ENCODE measurements around the gene GGTLC1. TPM values are rescaled to one million over a fixed set of nuclear protein-coding genes. Genes with fewer than 3 reads are reported as not detected.
A peak's percentile ranks its signal among the peaks of the same experiment; 100 is the strongest.

GGTLC1 gene

GRCh38 chr20:23938118-23938438, 50.5 kb downstream of the GGTLC1 start:
- Histone ChIP-seq H3K23ac (ENCODE audit: low read length in 2 of 2) (no peak overlapping the region), H3K4ac (ENCODE audit: low read depth in 1 of 2, low read length in 2 of 2) (no peak overlapping the region), H4K8ac (ENCODE audit: low read length) (no peak overlapping the region), H3K4me1 (ENCODE audit: control insufficient read depth, insufficient read depth, low read depth, low read length) (no peaks in the 10 kb centered on the region), H3K36me3 (ENCODE audit: control insufficient read depth in 1 of 2, insufficient read depth in 2 of 2, low read depth in 1 of 2, low read length in 2 of 2) (no peaks in the 10 kb centered on the region), H3K27ac (ENCODE audit: low read length, poor library complexity, severe bottlenecking) (no peak overlapping the region), H3K4me3 (ENCODE audit: insufficient read depth in 1 of 2, low read depth in 1 of 2, low read length in 2 of 2) (no peak overlapping the region), H3K27me3 (ENCODE audit: control insufficient read depth in 1 of 2, insufficient read depth in 1 of 2, low read length in 2 of 2) (peaks cover 7 to 25% of the 10 kb centered on the region in 2 experiments), H3K14ac (ENCODE audit: low read length in 2 of 2) (no peak overlapping the region), H3K9ac (ENCODE audit: low read length) (no peak overlapping the region), H3K18ac (ENCODE audit: low read depth in 1 of 2, low read length in 2 of 2) (no peak overlapping the region), H2BK15ac (ENCODE audit: low read depth, poor library complexity, severe bottlenecking) (no peak overlapping the region), H2BK120ac (ENCODE audit: low read depth, low read length) (no peak overlapping the region), H2AK5ac (ENCODE audit: low read length, severe bottlenecking) (no peak overlapping the region), H3K9me3 (ENCODE audit: control insufficient read depth, low read length) (no peaks in the 10 kb centered on the region), H3K4me2 (ENCODE audit: low read length, poor library complexity, severe bottlenecking) (no peak overlapping the region), H3K79me1 (replicated peaks; ENCODE audit: low read length, poor library complexity, severe bottlenecking) (no peaks in the 10 kb centered on the region), H4K91ac (ENCODE audit: low read length) (no peak overlapping the region), H2BK12ac (ENCODE audit: low read length in 2 of 2) (no peak overlapping the region), H2AFZ (ENCODE audit: low read depth, low read length) (no peak overlapping the region), H2BK5ac (ENCODE audit: low read depth, low read length, poor library complexity, severe bottlenecking) (no peak overlapping the region)
- WGBS, result 70% methylated on average over 2 of the region's 2 CpGs
- DNase-seq, result no peak

- Histone ChIP-seq H3K27me3 (ENCODE audit: control insufficient read depth in 1 of 2, insufficient read depth in 1 of 2, low read length in 2 of 2) (peaks cover 7 to 25% of the 10 kb centered on the region in 2 experiments), H3K18ac (ENCODE audit: low read depth in 1 of 2, low read length in 2 of 2) (no peak overlapping the region), H3K27ac (ENCODE audit: low read length, poor library complexity, severe bottlenecking) (no peak overlapping the region), H2BK120ac (ENCODE audit: low read depth, low read length) (no peak overlapping the region), H3K4me2 (ENCODE audit: low read length, poor library complexity, severe bottlenecking) (no peak overlapping the region), H4K8ac (ENCODE audit: low read length) (no peak overlapping the region), H2BK5ac (ENCODE audit: low read depth, low read length, poor library complexity, severe bottlenecking) (no peak overlapping the region), H2AK5ac (ENCODE audit: low read length, severe bottlenecking) (no peak overlapping the region), H3K14ac (ENCODE audit: low read length in 2 of 2) (peak overlapping the region in 1 of 2 experiments; percentile 57), H3K9ac (ENCODE audit: low read length) (no peak overlapping the region), H2AFZ (ENCODE audit: low read depth, low read length) (peak overlapping the region; percentile 14), H3K4ac (ENCODE audit: low read depth in 1 of 2, low read length in 2 of 2) (no peak overlapping the region), H2BK15ac (ENCODE audit: low read depth, poor library complexity, severe bottlenecking) (no peak overlapping the region), H3K9me3 (ENCODE audit: control insufficient read depth, low read length) (no peaks in the 10 kb centered on the region), H3K4me3 (ENCODE audit: insufficient read depth in 1 of 2, low read depth in 1 of 2, low read length in 2 of 2) (no peak overlapping the region), H2BK12ac (ENCODE audit: low read length in 2 of 2) (no peak overlapping the region), H3K4me1 (ENCODE audit: control insufficient read depth, insufficient read depth, low read depth, low read length) (no peaks in the 10 kb centered on the region), H4K91ac (ENCODE audit: low read length) (no peak overlapping the region), H3K79me1 (replicated peaks; ENCODE audit: low read length, poor library complexity, severe bottlenecking) (no peaks in the 10 kb centered on the region), H3K36me3 (ENCODE audit: control insufficient read depth in 1 of 2, insufficient read depth in 2 of 2, low read depth in 1 of 2, low read length in 2 of 2) (no peaks in the 10 kb centered on the region), H3K23ac (ENCODE audit: low read length in 2 of 2) (no peak overlapping the region)
- WGBS, result 0% methylated on average over 1 of the region's 3 CpGs
- peak; percentile 40 for DNase-seq
These were observed 51.1 kb downstream of the GGTLC1 start for GRCh38 chr20:23937303-23938117.

Small RNA genes within 50 kb of the gene (small RNA-seq; reads per million reads assigned to genes)
- not detected for gene AL133466.1 (ENCODE audit: low read depth)

All from mesenchymal stem cell (in vitro differentiated cells and primary cell).